Measurements from ENCODE around the gene ZNF766. TPM values are rescaled to one million over a fixed set of nuclear protein-coding genes. Genes with fewer than 3 reads are reported as not detected.
A peak's percentile ranks its signal among the peaks of the same experiment; 100 is the strongest.

The ZNF766 gene
- total and polyA plus RNA-seq, 2 of the 13 experiments (the other 11 are each of a cell fraction or from before 2014, with no cell fraction given) = 5.2 to 10.3 TPM

DNA sequence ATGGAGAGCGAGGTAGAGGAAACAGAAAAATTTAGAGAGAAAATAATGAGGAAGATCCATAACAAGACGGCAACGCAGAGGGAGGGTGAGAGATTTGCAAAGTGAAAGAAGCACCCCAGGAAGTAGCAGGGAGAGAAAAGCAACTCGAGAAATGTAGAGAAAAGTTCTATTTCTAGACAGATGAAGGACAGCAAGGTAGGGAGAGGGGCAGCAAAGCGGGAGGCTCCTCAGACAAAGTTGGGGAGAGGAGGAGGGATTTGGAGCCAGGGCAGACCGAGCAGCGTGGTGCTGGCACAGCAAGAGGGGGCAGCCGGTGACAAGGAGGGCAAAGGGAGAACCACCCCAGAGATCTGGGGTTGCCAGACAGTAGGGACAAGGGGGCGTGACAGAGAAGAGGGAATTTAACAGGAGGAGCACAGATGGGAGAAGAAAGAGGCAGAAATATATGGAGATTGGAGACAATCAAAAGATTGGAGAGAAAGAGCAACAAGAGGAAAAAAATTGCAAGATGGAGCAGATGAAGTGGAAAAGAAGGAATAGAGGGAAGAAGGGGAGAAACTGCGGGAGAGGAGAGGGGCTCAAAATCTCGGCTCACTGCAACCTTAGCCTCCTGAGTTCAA lies 989 bp downstream of the ZNF766 start:
- BruUV-seq (replicated peaks) = no TSS peak
- Histone ChIP-seq H4K20me1 (ENCODE audit: insufficient read depth, low read length) (no peaks in the 10 kb centered on the region), H3K4me1 (ENCODE audit: insufficient read depth, low read length) (peaks cover 16% of the 10 kb centered on the region), H2AFZ (ENCODE audit: low read length) (no peak overlapping the region), H3K4me3 (replicated peaks in 1 of 3; ENCODE audit: insufficient read depth in 1 of 3, low read depth in 2 of 3, low read length in 3 of 3) (peak overlapping the region; percentile 85 to 95 (median 90)), H3K79me2 (ENCODE audit: insufficient read depth, low read length) (peaks cover 37% of the 10 kb centered on the region), H3K4me2 (ENCODE audit: low read depth, low read length) (peak overlapping the region; percentile 85), H3K36me3 (replicated peaks in 1 of 2; ENCODE audit: control insufficient read depth in 1 of 2, insufficient read depth in 2 of 2, low read length in 2 of 2) (peaks cover 0 to 6% of the 10 kb centered on the region in 2 experiments; a peak in 1 of 5 replicates), H3K9ac (ENCODE audit: insufficient read depth, low read depth, low read length) (peak overlapping the region; percentile 98), H3K27me3 (ENCODE audit: control insufficient read depth in 1 of 2, insufficient read depth in 2 of 2, low read length in 2 of 2) (no peaks in the 10 kb centered on the region; a peak in 1 of 5 replicates), H3K27ac (ENCODE audit: extremely low read length, insufficient read depth, low read length) (peak overlapping the region; percentile 92), H3K9me3 (ENCODE audit: low read length) (peaks cover 5% of the 10 kb centered on the region; the same call in 1 of the 2 replicates)
- ATAC-seq (peak; percentile 30), FAIRE-seq (no peak), DNase-seq (ENCODE audit: low spot score) (no peak)
- TF ChIP-seq SAFB2 (CRISPR knock-in tag; IDR thresholded peaks at IDR 0.05; ENCODE audit: borderline replicate concordance, low read depth) (no peak), SKIL (CRISPR knock-in tag; IDR thresholded peaks at IDR 0.05; ENCODE audit: borderline replicate concordance) (no peak), NR1H2 (CRISPR knock-in tag; IDR thresholded peaks at IDR 0.05; ENCODE audit: borderline replicate concordance, low read depth) (no peak), ZMYM4 (CRISPR knock-in tag; IDR thresholded peaks at IDR 0.05) (no peak), ZMAT3 (CRISPR knock-in tag; conservative IDR thresholded peaks at IDR 0.05) (no peak), RFXANK (CRISPR knock-in tag; IDR thresholded peaks at IDR 0.05) (no peak)
- TF ChIP-seq, protein P1, sequence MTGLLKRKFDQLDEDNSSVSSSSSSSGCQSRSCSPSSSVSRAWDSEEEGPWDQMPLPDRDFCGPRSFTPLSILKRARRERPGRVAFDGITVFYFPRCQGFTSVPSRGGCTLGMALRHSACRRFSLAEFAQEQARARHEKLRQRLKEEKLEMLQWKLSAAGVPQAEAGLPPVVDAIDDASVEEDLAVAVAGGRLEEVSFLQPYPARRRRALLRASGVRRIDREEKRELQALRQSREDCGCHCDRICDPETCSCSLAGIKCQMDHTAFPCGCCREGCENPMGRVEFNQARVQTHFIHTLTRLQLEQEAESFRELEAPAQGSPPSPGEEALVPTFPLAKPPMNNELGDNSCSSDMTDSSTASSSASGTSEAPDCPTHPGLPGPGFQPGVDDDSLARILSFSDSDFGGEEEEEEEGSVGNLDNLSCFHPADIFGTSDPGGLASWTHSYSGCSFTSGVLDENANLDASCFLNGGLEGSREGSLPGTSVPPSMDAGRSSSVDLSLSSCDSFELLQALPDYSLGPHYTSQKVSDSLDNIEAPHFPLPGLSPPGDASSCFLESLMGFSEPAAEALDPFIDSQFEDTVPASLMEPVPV (CRISPR knock-in tag; IDR thresholded peaks at IDR 0.05) = no peak
- TF ChIP-seq, protein P2, sequence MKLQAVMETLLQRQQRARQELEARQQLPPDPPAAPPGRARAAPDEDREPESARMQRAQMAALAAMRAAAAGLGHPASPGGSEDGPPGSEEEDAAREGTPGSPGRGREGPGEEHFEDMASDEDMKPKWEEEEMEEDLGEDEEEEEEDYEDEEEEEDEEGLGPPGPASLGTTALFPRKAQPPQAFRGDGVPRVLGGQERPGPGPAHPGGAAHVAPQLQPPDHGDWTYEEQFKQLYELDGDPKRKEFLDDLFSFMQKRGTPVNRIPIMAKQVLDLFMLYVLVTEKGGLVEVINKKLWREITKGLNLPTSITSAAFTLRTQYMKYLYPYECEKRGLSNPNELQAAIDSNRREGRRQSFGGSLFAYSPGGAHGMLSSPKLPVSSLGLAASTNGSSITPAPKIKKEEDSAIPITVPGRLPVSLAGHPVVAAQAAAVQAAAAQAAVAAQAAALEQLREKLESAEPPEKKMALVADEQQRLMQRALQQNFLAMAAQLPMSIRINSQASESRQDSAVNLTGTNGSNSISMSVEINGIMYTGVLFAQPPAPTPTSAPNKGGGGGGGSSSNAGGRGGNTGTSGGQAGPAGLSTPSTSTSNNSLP (IDR thresholded peaks at IDR 0.05; ENCODE audit: low read depth, low read length) = no peak
- TF ChIP-seq, protein P3, sequence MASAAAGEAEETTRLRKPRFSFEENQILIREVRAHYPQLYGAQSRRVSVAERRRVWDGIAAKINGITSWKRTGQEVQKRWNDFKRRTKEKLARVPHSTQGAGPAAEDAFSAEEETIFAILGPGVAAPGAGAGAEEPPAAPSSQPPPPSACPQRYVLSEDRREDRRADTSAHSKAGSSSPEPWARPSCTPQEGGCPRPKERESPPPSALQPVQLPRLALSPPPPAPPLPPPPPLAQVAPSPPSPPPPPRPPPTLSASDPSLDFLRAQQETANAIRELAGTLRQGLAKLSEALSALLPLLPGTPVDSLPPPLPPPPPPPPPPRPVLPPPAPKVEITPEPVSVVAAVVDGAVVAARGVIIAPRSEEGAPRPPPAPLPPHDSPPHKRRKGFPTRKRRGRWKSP (CRISPR knock-in tag; IDR thresholded peaks at IDR 0.05) = no peak
- WGBS (ENCODE audit: low lambda C conversion rate) = 19% methylated on average over 11 of the region's 11 CpGs
- intact Hi-C loops (cut with micrococcal nuclease; ENCODE audit: unreplicated experiment) (no loop called here), in situ Hi-C loops (cut with HindIII; ENCODE audit: extremely low pct_ligation_motif_present, low pct_unique_long_range_greater_than_20kb) (no loop called here)
- ChIA-PET POLR2A (interaction anchor here (1.0 kb wide), 1 partner anchor 81 kb away, joined by 3 read pairs; no protein-coding TSS in a partner anchor), CTCF (ENCODE audit: low intra/inter-chr PET ratio, low total read pairs) (no interaction called here)
